Right lobe of liver (tissue), 4 donors: ENCODE measurements around the gene ALDH1B1.

Experiments used
- CTCF ChIP-seq, 4 donors: fragments of 200-600 bp in 3 of 4; fragments of 450-650 bp in 1 of 4; IDR thresholded peaks; one replicate each; pipeline versions ENCODE4 v1.5.1 to v1.8.0; 2016 to 2022; ENCODE audit warnings: antibody characterized with exemption in 4 of 4, mild to moderate bottlenecking in 2 of 4
- POLR2A ChIP-seq: fragments of 450-650 bp; IDR thresholded peaks from one replicate; pipeline ENCODE4 v1.6.1; 2017; ENCODE audit warnings: antibody characterized with exemption, mild to moderate bottlenecking
- donor health status: DM: no; HTN: no; CAD: no.
- donor health status: DM: no; HTN: no; CAD: no.
- donor health status: DM: no; HTN: yes; CAD: no.

GRCh38 chr9:38439291-38439915 is 46.9 kb downstream of the ALDH1B1 start:
- TF ChIP-seq POLR2A (no peak), CTCF (IDR thresholded peaks at IDR 0.05) (no peak)
